Skeletal muscle tissue (tissue), 4 donors: Measurements from ENCODE around the gene IER3. TPM values are rescaled to one million over a fixed set of nuclear protein-coding genes. Genes with fewer than 3 reads are reported as not detected.
"Not testable (repeated sequence)": the region's sequence is repeated elsewhere in the genome, so short reads cannot be mapped to it uniquely, and the experiment has no call there.

Source experiments
- H3K27ac ChIP-seq: one replicate; pipeline ENCODE4 v1.7.0; 2013; ENCODE audit warnings: mild to moderate bottlenecking, low read depth, low read length, inconsistent platforms
- H3K27me3 ChIP-seq, 3 donors: one replicate each; pipeline ENCODE4 v1.7.0; 2013; ENCODE audit warnings: low read length in 3 of 3; ENCODE audit not compliant: control insufficient read depth in 3 of 3, insufficient read depth in 3 of 3
- H3K36me3 ChIP-seq, 3 donors: one replicate each; pipeline ENCODE4 v1.7.0; 2013; ENCODE audit warnings: low read length in 3 of 3; ENCODE audit not compliant: control insufficient read depth in 3 of 3, insufficient read depth in 3 of 3
- H3K4me1 ChIP-seq, 3 donors: one replicate each; pipeline ENCODE4 v1.7.0; 2013; ENCODE audit warnings: low read length in 3 of 3, mild to moderate bottlenecking in 3 of 3; ENCODE audit not compliant: control insufficient read depth in 3 of 3, insufficient read depth in 3 of 3
- H3K4me3 ChIP-seq, 3 donors: one replicate each; pipeline ENCODE4 v1.7.0; 2013; ENCODE audit warnings: low read length in 3 of 3
- H3K9ac ChIP-seq, 3 donors: one replicate each; pipeline ENCODE4 v1.7.0; 2013; ENCODE audit warnings: low read length in 3 of 3, mild to moderate bottlenecking in 3 of 3, moderate library complexity in 2 of 3, low read depth in 1 of 3
- H3K9me3 ChIP-seq, 3 donors: one replicate each; pipeline ENCODE4 v1.7.0; 2013; ENCODE audit warnings: low read length in 3 of 3; ENCODE audit not compliant: control insufficient read depth in 3 of 3
- total RNA-seq: library from RNA; depleted of rRNA; stranded (reverse); fragments of >200 nt; gene quantifications from one replicate; pipeline ENCODE4 v1.2.3, GENCODE V29; 2014
- donor health status: Osteomylitis.

IER3 gene
- total RNA-seq, 1 donor from 2014 or later = 4.2 TPM

DNA sequence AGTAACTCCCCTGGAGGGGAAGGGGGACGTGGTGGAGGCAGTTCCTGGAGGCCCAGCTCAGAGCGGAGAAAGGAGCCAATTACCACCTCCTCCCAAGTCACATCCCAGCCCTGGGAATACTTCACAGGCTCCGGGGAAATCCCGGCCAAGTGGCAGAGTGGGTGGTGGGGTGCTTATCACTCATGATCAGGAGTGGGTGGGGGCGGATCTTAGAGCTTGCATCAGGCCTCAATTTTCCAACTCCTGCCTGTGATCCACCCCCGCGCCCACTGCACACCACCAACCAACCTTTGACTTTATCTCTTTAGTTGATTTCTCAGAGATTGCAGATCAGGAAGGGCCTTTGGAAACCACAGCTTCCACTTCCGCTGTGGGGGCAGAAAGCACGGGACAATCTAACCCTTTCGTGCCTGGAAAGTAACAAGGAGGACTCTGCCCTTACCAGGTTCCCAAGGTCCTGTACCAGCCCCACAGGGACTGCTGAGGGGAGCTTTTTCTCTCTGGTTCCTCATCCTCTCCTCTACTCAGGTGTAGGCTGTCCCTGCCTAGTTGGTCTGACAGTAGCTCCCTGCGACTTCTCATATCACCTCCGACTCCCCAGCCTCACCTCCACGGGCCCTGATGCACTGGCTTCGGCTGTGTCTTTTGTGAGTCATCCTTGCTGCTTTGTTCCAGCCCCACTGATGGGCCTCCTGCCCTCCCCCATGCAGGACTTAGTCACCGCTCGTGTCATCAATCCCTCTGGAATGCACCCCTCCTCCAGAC, 24.9 kb upstream of the IER3 start:
- no peak overlapping the region for H3K27ac ChIP-seq

DNA sequence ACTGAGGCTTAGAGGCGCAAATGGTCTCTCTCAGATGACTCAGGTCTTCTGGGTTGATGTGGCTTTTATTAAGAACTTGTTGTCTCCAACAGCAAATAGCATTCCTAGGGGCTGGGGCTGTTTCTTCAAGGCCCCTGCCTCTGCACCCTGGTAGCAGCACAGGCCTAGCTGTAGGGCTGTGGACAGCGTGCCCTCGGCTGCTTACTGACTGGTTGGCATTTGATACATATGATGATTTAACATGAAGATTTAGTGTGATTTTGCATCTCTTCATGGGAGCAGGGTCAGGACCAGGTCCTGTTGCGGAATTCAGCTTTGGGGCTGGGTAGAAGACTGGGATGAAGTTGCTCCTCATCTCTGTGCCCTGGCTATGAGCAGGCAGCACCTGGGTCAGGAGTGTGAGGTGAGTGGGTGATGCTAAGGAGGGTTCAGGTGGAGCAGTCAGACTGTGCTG, 24.3 kb upstream of the IER3 start:
- no peak overlapping the region for H3K27ac ChIP-seq
- no peaks in the 10 kb centered on the region for H3K27me3 ChIP-seq
- H3K4me1 ChIP-seq = peaks cover 16 to 25% (median 18%) of the 10 kb centered on the region in 3 donors
- H3K36me3 ChIP-seq = no peaks in the 10 kb centered on the region
- H3K9me3 ChIP-seq = no peaks in the 10 kb centered on the region
- peak overlapping the region in 1 of 3 donors; percentile 40 for H3K9ac ChIP-seq
- H3K4me3 ChIP-seq = no peak overlapping the region

More for the DNA sequence above, 24.9 kb upstream of the IER3 start:
- no peaks in the 10 kb centered on the region for H3K27me3 ChIP-seq
- H3K36me3 ChIP-seq = no peaks in the 10 kb centered on the region
- peaks cover 11 to 19% (median 12%) of the 10 kb centered on the region in 3 donors for H3K4me1 ChIP-seq
- no peak overlapping the region for H3K4me3 ChIP-seq
- no peaks in the 10 kb centered on the region for H3K9me3 ChIP-seq
- H3K9ac ChIP-seq = peak overlapping the region in 2 of 3 donors; percentile 23 to 40

DNA sequence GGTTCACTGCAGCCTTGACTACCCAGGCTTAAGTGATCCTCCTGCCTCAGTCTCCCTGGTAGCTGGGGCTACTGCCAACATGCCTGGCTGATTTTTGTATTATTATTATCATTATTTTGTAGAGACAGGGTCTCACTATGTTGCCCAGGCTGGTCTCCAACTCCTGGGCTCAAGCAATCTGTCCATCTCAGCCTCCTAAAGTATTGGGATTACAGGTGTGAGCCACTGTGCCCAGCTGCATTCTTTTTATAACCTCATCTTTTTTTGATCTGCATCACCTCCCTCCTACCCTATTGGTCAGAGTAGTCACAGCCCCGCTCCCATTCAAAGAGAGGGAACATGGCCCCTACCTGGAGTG, 23.6 kb upstream of the IER3 start:
- Histone ChIP-seq H3K27me3 (no peaks in the 10 kb centered on the region), H3K4me1 (peaks cover 19 to 26% (median 21%) of the 10 kb centered on the region in 3 donors), H3K27ac (no peak overlapping the region), H3K9ac (no peak overlapping the region), H3K4me3 (no peak overlapping the region), H3K36me3 (no peaks in the 10 kb centered on the region), H3K9me3 (no peaks in the 10 kb centered on the region)

DNA sequence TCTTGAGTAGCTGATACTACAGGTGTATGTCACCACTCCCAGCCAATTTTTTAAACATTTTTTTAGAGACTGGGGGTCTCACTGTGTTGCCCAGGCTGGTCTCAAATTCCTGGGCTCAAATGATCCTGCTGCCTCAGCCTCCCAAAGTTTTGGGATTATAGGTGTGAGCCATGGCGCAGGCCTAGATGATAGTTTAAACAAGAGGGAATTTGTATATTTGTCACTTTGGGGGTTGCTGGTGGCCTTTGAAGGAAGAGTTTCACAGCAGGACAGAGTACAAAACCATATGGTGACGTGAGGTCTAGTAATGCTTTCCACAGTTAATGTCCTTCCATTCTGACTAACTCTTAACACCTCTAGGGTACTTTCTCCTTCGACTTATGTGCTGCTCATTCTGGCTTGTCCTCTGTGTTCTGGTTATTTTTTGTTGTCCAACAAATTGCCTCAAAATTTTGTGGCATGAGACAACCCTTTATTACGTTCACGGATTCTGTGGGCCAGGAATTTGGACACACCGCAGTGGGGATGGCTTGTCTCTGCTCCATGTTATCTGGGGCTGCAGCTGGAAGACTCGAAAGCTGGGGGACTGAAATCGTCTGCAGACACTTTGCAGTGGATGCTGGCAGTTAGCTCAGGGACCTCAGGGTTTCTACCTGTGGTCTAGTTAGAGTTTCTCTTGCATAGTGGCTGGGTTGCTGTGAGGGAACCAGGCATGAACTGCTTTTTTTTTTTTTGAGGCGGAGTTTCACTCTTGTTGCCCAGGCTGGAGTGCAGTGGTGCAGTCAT, 23.0 kb upstream of the IER3 start:
- H3K27me3 ChIP-seq = no peaks in the 10 kb centered on the region
- no peaks in the 10 kb centered on the region for H3K36me3 ChIP-seq
- H3K9ac ChIP-seq = no peak overlapping the region
- H3K27ac ChIP-seq = no peak overlapping the region
- no peaks in the 10 kb centered on the region for H3K9me3 ChIP-seq
- peaks cover 19 to 26% (median 21%) of the 10 kb centered on the region in 3 donors for H3K4me1 ChIP-seq
- no peak overlapping the region for H3K4me3 ChIP-seq

DNA sequence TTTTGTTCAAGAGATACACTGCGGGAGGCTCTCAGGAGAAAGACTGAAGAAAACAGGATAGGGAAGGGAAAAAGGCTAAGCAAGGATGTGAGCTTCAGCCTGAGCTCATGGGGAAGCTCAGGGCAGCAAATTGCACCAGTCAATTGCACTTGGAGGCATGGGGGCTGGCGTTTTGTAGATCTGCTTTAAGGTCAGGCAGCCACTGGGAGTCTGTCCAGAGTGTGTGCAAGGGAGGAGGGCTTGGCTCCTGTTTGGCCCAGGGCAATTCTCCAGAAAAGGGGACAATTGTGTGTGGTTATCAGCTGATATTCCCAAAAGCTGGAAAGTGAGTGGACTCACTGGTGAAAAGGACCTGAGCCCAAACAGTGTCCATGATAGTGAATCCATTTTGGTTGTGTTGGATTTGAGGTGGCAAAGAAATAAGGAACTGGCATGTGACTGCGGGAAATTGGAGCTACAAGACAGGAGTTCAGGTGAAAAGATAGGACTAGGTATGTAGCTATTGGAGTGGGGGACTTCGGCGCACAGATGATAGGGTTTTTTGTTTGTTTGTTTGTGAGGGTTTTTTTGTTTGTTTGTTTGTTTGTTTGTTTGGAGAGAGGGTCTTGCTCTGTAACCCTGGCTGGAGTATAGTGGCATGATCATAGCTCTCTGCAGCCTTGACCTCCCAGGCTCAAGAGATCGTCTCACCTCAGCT, 22.3 kb upstream of the IER3 start:
- H3K4me1 ChIP-seq = peaks cover 19 to 26% (median 21%) of the 10 kb centered on the region in 3 donors
- H3K9ac ChIP-seq = no peak overlapping the region
- H3K36me3 ChIP-seq = no peaks in the 10 kb centered on the region
- no peaks in the 10 kb centered on the region for H3K27me3 ChIP-seq
- H3K9me3 ChIP-seq = no peaks in the 10 kb centered on the region
- no peak overlapping the region for H3K4me3 ChIP-seq
- H3K27ac ChIP-seq = no peak overlapping the region

DNA sequence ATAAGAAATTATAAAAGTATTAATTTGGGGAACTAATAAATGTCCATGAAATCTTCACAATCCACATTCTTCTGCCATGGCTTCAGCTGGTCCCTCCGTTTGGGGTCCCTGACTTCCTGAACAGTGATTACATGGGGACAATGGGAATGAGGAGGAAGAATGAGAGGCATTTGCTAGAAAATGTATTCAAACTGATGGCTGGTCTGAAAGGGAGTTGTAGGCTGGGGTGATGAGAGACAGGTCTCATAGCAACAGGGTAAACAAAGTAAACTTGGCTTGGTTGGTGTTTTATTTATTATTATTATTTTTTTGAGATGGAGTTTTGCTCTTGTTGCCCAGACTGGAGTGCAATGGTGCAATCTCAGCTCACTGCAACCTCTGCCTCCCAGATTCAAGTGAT, 21.1 kb upstream of the IER3 start:
- H3K27me3 ChIP-seq, H3K4me3 ChIP-seq, H3K36me3 ChIP-seq, H3K9ac ChIP-seq, H3K27ac ChIP-seq, H3K9me3 ChIP-seq: not testable (repeated sequence)
- peaks cover 19 to 26% (median 21%) of the 10 kb centered on the region in 3 donors for H3K4me1 ChIP-seq

DNA sequence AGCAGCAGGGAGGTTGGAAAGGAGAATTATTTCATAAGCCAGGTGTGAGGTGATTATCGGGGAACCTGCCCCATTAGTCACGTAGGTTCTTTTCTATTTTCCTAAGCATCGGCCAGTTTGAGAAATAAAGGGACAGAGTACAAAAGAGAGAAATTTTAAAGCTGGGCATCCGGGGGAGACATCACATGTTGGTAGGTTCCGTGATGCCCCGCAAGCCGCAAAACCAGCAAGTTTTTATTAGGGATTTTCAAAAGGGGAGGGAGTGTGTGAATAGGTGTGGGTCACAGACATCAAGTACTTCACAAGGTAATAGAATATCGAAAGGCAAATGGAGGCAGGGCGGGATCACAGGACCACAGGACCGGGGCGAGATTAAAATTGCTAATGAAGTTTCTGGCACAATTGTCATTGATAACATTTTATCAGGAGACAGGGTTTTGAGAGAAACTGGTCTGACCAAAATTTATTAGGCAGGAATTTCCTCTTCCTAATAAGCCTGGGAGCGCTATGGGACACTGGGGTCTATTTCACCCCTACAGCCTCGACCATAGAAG, 20.2 kb upstream of the IER3 start:
- H3K4me3 ChIP-seq, H3K9ac ChIP-seq, H3K27me3 ChIP-seq, H3K36me3 ChIP-seq, H3K9me3 ChIP-seq, H3K27ac ChIP-seq: not testable (repeated sequence)
- peaks cover 16 to 27% (median 26%) of the 10 kb centered on the region in 3 donors for H3K4me1 ChIP-seq

DNA sequence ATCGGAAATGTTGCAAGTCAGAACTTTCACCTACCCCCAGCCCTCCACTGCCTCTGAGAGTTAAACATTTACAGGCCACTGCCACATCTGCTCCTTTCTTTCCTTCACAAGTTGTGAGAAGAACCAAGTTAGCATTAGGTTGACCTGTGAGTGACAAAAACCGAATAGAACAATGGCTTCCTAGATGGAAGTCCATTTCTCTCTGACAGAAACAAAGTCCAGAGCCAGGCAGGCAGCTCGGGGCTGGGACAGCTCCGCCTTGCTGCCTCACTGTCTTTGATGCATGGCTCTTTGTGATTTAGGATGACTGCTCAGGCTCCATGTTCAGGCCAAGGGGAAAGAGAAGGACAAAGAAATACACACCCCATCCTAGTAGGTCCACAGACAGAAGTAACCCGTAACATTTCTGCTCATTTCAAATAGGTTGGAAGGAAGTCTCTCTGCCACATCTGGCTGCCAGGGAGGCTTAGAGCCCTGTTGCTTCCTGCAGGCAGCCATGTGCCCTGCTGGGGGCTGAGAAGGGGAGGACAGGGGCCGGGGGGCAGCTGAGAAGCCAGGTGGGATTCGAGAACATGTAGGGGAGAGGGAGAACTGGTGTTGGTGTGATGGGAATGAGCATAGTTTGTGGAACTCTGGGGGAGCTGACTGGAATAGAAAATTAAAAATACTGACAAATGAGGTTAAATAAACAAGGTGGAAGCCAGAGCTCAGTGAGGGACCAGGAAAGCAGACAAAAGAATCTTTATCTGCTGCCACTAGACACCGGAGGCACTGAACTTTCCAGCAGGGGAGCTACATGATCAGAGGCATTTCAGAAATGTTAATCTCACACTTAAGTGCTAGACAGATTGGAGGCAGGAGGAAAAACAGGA, 19.5 kb upstream of the IER3 start:
- Histone ChIP-seq H3K27me3 (no peaks in the 10 kb centered on the region), H3K27ac (peak overlapping the region; percentile 44), H3K36me3 (no peaks in the 10 kb centered on the region), H3K9me3 (no peaks in the 10 kb centered on the region), H3K4me3 (no peak overlapping the region), H3K4me1 (peaks cover 9 to 27% (median 26%) of the 10 kb centered on the region in 3 donors), H3K9ac (no peak overlapping the region)

DNA sequence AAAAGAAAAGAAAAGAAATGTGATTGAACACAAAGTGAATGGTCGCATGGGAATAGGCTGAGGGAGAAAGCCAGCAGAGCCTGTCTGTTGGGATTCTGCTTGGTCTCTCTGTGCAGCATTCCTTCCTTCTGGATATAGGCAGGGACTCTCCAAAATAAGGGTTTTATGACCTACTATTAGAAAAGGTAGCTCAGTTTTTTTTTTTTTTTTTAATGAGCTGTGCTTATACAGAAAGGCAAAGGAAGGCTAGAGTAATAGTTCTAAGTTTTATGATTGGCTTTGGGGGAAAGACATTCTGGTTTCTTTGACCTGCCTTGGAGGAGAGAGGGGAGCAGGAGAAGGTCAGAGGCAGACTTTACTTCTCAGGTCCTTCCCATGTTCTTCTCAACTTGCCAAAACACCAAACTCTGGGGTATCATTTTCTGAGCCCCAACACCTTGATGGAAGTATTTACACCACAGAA, 18.8 kb upstream of the IER3 start:
- no peaks in the 10 kb centered on the region for H3K27me3 ChIP-seq

More for the DNA sequence above, 18.8 kb upstream of the IER3 start:
- Histone ChIP-seq H3K27ac (peak overlapping the region; percentile 44), H3K9me3 (no peaks in the 10 kb centered on the region), H3K36me3 (no peaks in the 10 kb centered on the region), H3K4me3 (no peak overlapping the region), H3K9ac (no peak overlapping the region), H3K4me1 (peaks cover 9 to 27% (median 25%) of the 10 kb centered on the region in 3 donors)
